IPS DF 19.7 (cell line): ENCODE results near the gene SMOC2.

Experiments used
- DNase-seq: peaks from one replicate; pipeline ENCODE4 v3.0.0-alpha.2; 2013; ENCODE audit warnings: low read depth, low spot score

Gene SMOC2

GRCh38 chr6:168442646-168443045, 1.7 kb downstream of the SMOC2 start:
- DNase-seq, result no peak

- no peak for DNase-seq
These were observed 6.3 kb downstream of the SMOC2 start for GRCh38 chr6:168447282-168447681.

- no peak for DNase-seq
These were observed 6.7 kb downstream of the SMOC2 start for GRCh38 chr6:168447700-168448099.

DNA sequence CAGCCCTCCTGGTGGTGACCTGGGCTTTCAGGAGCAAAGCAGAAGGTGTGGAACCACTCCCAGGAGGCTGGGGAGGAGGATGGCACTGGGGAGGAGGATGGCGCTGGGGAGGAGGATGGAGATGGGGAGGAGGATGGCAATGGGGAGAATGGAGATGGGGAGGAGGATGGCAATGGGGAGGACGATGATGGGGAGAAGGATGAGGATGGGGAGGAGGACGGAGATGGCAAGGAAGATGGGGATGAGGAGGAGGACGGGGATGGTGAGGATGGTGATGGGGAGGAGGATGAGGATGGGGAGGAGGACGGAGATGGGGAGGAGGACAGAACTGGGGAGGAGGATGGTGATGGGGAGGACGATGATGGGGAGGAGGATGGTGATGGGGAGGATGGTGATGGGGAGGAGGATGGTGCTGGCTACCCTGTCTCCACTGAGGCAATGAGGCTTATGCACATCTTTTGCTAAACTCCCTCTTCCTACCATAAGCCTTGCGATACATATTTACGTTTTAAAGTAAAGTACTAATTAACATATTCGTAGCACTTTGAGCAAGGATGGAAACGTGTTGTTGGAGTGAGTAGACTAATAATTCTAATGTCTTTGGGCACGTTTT, 7.4 kb downstream of the SMOC2 start:
- no peak for DNase-seq

DNA sequence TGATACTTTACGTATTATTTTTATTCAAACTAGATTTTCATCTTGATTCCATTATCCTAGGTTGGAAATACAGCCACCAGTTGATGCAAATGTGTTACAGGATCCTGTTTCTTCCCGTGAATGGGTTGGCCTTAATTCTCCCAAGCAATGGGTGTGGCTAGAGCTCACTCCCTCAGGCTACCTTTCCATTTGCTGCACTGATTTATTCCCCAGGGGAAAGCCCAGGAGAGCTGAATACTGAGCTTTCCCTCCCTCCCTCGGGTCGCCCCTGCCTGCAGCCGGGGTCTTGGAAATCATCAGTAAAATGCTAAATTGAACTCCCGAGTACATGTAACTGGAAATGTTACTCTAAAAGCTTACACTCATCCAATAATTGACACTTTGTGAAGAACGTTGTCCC, 9.9 kb downstream of the SMOC2 start:
- no peak for DNase-seq

- DNase-seq, result no peak
These were observed 11.0 kb downstream of the SMOC2 start for GRCh38 chr6:168451805-168452517.

DNA sequence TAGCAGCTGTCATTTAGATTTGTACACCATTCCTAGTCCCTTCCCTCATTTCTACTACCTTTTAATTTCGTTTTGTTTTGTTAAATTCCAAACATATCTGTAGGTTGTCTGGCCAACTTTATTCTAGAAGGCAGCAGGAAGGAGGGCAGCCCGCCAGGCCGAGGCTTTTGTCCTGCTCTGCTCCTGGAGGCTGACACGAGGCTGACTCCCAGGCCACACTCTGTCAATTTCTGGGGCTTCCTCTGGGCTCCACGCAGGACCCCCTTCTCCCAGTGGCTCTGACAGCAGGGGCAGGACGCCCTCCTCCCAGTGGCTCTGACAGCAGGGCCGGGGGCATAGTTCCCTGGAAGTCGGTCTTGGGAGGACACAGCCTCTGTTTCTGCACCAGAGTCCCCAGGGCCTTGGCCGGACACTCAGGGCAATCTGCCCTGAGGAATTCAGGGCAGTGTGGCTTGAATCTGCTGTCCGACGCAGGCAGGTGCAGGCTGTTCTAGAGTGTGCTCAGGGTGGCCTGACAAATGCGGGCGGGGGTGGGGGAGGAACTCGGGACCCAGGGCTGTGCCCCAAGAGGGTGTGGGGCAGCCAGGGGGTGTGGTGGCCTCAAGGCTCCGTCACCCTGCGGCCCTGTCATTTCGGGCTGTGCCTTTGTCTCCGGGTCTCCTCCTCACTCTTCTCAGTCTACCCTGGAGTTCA, 11.8 kb downstream of the SMOC2 start:
- no peak for DNase-seq

DNA sequence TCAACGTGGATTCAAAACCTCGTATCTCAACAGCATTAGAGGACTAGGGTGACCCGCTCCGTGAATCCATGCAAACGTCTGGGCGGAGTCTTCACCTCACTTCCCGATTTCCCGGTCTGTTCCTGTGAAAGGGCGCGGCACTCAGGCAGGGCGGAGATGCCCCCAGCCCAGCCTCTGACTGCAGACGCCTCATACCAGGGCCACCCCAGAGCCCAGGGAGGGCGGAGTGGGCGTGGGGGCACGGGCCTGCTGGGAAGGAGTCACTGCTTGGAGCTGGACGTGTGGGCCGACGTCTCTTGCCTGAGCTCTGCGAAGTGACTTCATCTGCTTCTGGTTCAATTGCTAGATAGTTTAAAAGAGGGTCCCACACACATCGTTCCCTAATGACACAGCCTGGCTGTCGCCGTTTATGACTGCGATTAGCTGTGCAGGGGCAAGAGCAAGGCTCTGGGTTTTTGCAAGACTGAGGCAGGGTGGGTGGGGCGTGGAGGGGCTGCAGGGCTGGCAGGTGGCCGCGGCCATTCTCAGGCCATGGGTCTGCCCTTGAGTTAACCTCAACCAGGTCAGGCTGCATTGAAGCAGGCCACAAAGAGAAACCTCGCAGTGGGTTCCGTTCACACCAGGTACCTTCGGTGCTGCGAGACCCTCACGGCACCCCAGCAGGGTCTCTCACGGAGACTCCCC, 15.0 kb downstream of the SMOC2 start:
- no peak for DNase-seq

- DNase-seq, result no peak
These were observed 16.1 kb downstream of the SMOC2 start for GRCh38 chr6:168456907-168457652.

DNA sequence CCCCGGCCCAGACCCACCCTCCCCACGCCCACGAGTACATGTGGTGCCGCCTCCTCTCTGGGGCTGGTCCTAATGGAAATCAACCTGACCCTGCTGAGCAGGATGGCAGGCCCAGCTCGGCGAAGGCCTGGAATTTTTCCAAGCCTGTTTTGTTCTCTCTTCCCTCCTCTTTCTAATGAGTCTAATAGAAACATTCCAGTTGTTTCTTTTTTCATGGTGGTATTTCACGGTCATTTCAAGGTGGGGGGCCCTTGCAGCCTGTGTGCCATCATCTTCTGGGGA, 16.6 kb downstream of the SMOC2 start:
- DNase-seq, result no peak

DNA sequence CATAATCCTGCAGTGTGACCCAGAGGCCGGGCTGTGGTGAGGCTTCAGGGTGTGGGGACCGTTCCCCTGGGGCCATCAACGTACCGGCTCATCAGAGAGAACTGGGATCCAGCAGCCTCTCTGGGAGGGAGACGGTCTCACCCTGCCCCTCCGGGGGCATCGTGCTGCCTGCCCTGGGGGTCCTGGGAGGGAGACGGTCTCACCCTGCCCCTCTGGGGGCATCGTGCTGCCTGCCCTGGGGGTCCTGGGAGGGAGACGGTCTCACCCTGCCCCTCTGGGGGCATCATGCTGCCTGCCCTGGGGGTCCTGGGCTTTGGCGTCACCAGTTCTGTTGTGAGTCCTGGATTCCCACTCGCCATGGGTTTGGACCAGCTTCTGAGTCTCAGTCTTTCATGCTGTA, 17.1 kb downstream of the SMOC2 start:
- no peak for DNase-seq

DNA sequence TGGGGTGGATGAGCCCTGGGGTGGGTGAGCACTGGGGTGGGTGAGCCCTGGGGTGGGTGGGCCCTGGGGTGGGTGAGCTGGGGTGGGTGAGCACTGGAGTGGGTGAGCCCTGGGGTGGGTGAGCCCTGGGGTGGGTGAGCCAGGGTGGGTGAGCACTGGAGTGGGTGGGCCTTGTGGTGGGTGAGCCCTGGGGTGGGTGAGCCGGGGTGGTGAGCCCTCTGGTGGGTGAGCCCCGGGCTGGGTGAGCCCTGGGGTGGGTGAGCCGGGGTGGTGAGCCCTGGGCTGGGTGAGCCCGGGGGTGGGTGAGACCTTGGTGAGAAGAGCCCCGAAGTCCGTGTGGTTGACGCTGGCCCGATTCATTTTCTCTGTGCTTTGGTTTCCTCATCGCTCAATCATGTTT, 18.6 kb downstream of the SMOC2 start:
- DNase-seq, result no peak

- DNase-seq, result no peak
These were observed 21.4 kb downstream of the SMOC2 start for GRCh38 chr6:168462289-168462853.

DNA sequence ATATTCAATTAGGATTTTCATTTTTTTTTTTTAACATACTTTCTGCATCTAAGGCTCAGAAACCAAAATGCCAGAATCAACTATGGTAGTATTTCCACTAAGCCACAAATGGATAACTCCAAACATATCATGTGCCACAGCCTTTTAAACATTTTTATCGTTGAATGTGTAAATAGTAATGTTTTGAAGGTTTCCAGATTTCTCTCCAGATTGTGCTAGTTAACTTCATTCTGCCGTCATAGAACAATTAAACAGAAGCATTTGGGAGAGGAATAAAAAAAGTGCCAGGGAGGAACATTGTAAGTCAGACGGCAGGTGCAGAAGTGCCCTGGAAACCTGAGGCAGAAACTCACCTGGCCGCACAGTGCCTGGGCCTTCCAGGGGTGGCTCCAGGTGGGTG, 23.6 kb downstream of the SMOC2 start:
- DNase-seq, result no peak

GRCh38 chr6:168468045-168468444, 27.1 kb downstream of the SMOC2 start:
- DNase-seq, result no peak

DNA sequence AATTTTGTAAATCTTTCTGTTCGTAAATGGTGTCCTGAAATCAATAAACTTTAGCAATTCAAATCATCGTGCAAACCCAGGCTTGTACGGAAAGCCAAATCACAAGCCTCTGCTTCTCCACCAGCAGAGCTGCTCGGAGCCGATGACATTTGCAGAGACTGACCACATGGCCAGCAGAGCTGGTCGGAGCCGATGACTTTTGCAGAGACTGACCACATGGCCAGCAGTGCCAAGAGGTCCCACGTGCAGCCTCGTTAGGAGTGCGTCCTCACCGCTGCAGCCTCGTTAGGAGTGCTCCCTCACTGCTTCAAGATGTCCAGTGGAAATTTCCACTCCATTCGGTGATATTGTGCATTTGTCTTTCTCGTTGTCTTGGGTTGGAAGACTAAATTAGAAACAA, 28.5 kb downstream of the SMOC2 start:
- no peak for DNase-seq

- DNase-seq, result no peak
These were observed 28.9 kb downstream of the SMOC2 start for GRCh38 chr6:168469926-168470325.

GRCh38 chr6:168472363-168472762, 31.4 kb downstream of the SMOC2 start:
- DNase-seq, result no peak

DNA sequence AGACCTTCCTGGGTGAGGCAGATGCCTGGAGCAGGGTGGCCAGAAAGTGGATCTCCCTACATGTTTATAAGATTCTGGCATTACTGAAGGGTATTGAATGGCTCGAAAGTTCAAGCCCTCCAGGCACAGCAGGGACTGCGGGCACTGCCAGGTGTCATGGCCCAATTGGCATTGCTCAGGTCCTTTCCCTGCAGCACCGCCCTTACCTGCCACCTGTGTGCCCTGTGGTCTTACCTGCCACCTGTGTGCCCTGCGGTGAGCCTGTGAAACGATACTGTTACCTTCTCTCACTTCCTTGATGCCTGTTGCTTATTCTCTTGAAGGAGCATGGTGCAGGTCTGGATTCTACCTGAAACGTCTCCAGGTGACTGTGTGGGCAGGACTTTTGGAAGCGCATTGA, 32.2 kb downstream of the SMOC2 start:
- DNase-seq, result no peak

DNA sequence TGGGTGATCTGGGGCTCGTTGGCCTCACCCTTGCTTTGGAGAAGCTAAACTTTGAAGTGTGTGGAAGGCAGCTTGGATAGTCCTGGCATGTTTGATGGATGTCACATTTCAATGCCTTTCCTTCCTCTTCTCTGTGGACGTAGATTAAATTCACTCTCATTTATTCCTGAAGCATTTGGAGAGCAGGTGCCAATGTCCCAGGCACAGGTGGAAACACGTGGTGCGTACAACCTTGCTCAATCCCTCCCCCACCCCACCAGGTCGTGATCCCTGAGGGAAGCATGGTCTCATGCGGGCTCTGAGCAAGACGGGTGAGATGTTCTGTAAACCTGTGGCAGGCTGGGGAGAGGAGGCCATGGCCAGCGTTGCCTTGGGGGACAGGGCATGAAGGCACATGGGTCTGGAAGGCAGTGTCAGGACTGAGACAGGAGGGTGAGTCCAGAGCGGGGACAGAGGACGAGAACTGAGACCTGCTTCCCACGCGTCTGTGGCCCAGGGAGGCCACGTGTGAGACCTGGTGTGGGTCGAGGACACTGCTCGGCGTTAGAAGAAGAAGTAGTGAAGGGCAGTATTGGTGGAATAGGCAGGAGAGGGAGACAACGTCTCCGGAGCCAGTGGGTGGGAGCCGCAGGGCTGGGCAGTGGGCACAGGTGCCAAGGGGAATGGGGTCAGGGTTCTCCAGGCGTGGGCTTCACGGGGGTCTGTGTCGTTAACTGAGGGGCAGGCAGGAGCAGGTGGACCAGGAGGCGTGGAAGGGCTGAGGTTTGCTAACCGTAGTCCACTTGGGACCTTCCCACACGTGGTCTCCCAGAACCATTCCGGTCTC, 34.4 kb downstream of the SMOC2 start:
- DNase-seq, result no peak

DNA sequence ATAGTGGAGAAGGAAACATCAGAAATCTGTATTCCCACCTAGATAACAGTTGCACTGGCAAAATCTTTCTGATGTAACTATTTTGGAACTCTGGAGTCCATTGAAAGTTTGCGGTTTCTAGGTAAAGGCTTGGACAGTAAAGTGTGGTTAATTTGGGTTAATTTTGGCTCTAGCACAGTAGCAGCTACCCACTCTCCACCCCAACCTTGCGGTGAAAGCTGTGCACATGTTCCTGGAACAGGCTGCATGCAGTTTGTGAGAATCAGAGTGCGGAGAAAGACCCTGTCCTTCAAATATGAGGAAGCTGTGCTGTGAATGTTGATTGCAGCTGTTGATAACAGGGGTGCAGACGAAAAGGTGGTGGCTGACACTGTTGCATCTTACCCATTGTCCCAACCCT, 38.4 kb downstream of the SMOC2 start:
- no peak for DNase-seq
